ENCODE results near the gene RASEF. TPM values are rescaled to one million over a fixed set of nuclear protein-coding genes. Genes with fewer than 3 reads are reported as not detected.

RASEF gene
- total and polyA plus RNA-seq, 2 of the 4 experiments (the other 2 are of a cell fraction), result under 0.01 to 0.05 TPM

DNA sequence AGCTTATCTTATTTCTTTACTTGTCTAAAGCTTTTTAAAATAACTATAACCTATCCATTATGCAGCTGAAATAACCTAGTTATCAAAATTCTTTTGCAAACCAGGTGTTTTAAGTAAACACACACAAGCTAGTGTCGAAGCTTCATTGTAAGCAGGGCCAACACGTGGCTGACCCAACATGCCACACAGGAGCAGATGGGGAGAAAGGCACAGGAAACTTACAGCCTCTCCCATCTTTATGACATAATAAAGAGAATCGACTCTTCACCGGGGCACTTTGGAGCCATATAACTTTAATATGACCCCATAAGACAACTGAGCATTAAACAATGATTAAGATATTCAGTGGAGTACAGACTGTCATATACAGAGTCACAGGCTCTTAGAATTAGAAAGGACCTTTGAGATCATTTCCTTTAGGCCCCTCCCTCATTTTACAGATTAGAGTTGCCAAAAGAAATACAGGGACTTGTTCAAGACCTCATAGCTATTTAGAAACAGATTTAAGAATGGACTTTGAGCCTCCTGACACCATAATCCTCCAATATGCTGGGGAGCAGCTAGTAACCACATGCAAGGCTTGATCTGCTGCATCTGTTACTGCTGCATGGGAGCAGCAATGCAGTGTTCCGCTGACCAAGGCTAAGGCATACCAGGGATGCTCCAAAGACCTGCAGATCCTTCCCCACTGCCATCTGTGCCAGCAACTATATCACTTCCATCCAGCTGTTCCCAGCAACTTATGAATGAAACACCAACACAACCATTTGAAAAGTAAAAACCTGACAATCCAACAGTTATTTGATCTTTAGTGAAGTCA lies 75.4 kb downstream of the RASEF start:
- CTCF ChIA-PET, result no interaction called here
- H3K9me3 ChIP-seq (ENCODE audit: control insufficient read depth, insufficient read depth, low read length), result no peaks in the 10 kb centered on the region
- 80% methylated on average over 1 of the region's 5 CpGs; no CpG with 5 or more reads in 1 of the 2 experiments for WGBS, 2 experiments (ENCODE audit: extremely low coverage in 2 of 2, insufficient read length in 1 of 2)

More for the DNA sequence above, 75.4 kb downstream of the RASEF start:
- POLR2A ChIA-PET (ENCODE audit: unreplicated experiment), result no interaction called here
- Histone ChIP-seq H3K14ac (replicated peaks; ENCODE audit: low read depth, low read length) (no peak overlapping the region), H3K23ac (ENCODE audit: low read depth, low read length) (no peak overlapping the region), H2AK9ac (replicated peaks; ENCODE audit: low read depth, low read length, poor library complexity) (no peak overlapping the region), H3K4me1 (ENCODE audit: control insufficient read depth, insufficient read depth, low read length) (no peaks in the 10 kb centered on the region), H2BK15ac (ENCODE audit: low read depth, low read length) (no peak overlapping the region), H2BK20ac (ENCODE audit: low read depth, low read length) (no peak overlapping the region), H2BK5ac (ENCODE audit: low read depth, low read length, poor library complexity, severe bottlenecking) (no peak overlapping the region), H3K9ac (ENCODE audit: low read depth, low read length) (no peak overlapping the region), H2AK5ac (ENCODE audit: low read depth, low read length) (no peak overlapping the region), H2AFZ (replicated peaks; ENCODE audit: low read length, poor library complexity) (no peak overlapping the region), H3K18ac (ENCODE audit: low read depth, low read length) (no peak overlapping the region), H4K91ac (ENCODE audit: insufficient read depth, low read depth, low read length) (no peak overlapping the region), H3K27me3 (ENCODE audit: control insufficient read depth, insufficient read depth, low read length) (no peaks in the 10 kb centered on the region), H3K4ac (ENCODE audit: low read depth, low read length) (no peak overlapping the region), H4K8ac (ENCODE audit: low read depth in 2 of 2, low read length in 2 of 2) (no peak overlapping the region), H4K5ac (ENCODE audit: low read depth, low read length) (no peak overlapping the region), H3K79me1 (ENCODE audit: low read depth in 1 of 2, low read length in 2 of 2) (no peaks in the 10 kb centered on the region), H4K20me1 (ENCODE audit: insufficient read depth, low read length) (no peaks in the 10 kb centered on the region), H3K36me3 (ENCODE audit: control insufficient read depth, insufficient read depth, low read length) (no peaks in the 10 kb centered on the region), H3K27ac (ENCODE audit: insufficient read depth, low read length) (no peak overlapping the region), H3K56ac (ENCODE audit: extremely low read depth, insufficient read depth, low read length) (no peak overlapping the region), H2BK120ac (ENCODE audit: low read depth, low read length) (no peak overlapping the region), H3K4me2 (ENCODE audit: low read depth, low read length) (no peak overlapping the region), H3K9me1 (ENCODE audit: insufficient read depth, low read length) (no peaks in the 10 kb centered on the region), H3K4me3 (ENCODE audit: insufficient read depth, low read depth, low read length) (no peak overlapping the region)
- ATAC-seq (ENCODE audit: low read depth), result no peak
- no peak for DNase-seq
- BruUV-seq (replicated peaks), result no TSS peak
- intact Hi-C loops (cut with micrococcal nuclease) (no loop called here), in situ Hi-C loops (cut with MboI; ENCODE audit: low sequenced_read_pairs) (no loop called here), dilution Hi-C loops (cut with HindIII; ENCODE audit: low sequenced_read_pairs, unreplicated experiment) (no loop called here)
- TF ChIP-seq, protein P1, sequence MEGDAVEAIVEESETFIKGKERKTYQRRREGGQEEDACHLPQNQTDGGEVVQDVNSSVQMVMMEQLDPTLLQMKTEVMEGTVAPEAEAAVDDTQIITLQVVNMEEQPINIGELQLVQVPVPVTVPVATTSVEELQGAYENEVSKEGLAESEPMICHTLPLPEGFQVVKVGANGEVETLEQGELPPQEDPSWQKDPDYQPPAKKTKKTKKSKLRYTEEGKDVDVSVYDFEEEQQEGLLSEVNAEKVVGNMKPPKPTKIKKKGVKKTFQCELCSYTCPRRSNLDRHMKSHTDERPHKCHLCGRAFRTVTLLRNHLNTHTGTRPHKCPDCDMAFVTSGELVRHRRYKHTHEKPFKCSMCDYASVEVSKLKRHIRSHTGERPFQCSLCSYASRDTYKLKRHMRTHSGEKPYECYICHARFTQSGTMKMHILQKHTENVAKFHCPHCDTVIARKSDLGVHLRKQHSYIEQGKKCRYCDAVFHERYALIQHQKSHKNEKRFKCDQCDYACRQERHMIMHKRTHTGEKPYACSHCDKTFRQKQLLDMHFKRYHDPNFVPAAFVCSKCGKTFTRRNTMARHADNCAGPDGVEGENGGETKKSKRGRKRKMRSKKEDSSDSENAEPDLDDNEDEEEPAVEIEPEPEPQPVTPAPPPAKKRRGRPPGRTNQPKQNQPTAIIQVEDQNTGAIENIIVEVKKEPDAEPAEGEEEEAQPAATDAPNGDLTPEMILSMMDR (conservative IDR thresholded peaks at IDR 0.05; ENCODE audit: low read depth, low read length), result no peak
- TF ChIP-seq RAD21 (IDR thresholded peaks at IDR 0.05; ENCODE audit: low read length), result no peak
- TF ChIP-seq, protein P2, sequence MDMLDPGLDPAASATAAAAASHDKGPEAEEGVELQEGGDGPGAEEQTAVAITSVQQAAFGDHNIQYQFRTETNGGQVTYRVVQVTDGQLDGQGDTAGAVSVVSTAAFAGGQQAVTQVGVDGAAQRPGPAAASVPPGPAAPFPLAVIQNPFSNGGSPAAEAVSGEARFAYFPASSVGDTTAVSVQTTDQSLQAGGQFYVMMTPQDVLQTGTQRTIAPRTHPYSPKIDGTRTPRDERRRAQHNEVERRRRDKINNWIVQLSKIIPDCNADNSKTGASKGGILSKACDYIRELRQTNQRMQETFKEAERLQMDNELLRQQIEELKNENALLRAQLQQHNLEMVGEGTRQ (IDR thresholded peaks at IDR 0.05; ENCODE audit: low read depth, low read length), result no peak
- no peak for TF ChIP-seq RFX5 (IDR thresholded peaks at IDR 0.05; ENCODE audit: low read depth, low read length)
- no peak for TF ChIP-seq RCOR1 (IDR thresholded peaks at IDR 0.05; ENCODE audit: insufficient replicate concordance, low read length)
- TF ChIP-seq CEBPB (IDR thresholded peaks at IDR 0.05; ENCODE audit: low read depth, low read length), result no peak
- no peak for TF ChIP-seq POLR2A (IDR thresholded peaks at IDR 0.05; ENCODE audit: low read depth, low read length)
- TF ChIP-seq, protein P3, sequence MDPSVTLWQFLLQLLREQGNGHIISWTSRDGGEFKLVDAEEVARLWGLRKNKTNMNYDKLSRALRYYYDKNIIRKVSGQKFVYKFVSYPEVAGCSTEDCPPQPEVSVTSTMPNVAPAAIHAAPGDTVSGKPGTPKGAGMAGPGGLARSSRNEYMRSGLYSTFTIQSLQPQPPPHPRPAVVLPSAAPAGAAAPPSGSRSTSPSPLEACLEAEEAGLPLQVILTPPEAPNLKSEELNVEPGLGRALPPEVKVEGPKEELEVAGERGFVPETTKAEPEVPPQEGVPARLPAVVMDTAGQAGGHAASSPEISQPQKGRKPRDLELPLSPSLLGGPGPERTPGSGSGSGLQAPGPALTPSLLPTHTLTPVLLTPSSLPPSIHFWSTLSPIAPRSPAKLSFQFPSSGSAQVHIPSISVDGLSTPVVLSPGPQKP (IDR thresholded peaks at IDR 0.05; ENCODE audit: borderline replicate concordance, low read depth, low read length), result no peak
- no peak for TF ChIP-seq FOS (IDR thresholded peaks at IDR 0.05; ENCODE audit: low read depth, low read length)
- TF ChIP-seq MAFK (IDR thresholded peaks at IDR 0.05; ENCODE audit: low read depth, low read length), result no peak
- no peak for TF ChIP-seq SMC3 (IDR thresholded peaks at IDR 0.05; ENCODE audit: low read depth, low read length)
- no peak for TF ChIP-seq BHLHE40 (IDR thresholded peaks at IDR 0.05; ENCODE audit: low read depth, low read length)
- TF ChIP-seq MXI1 (IDR thresholded peaks at IDR 0.05; ENCODE audit: borderline replicate concordance, low read depth, low read length), result no peak
- no peak for TF ChIP-seq CHD1 (IDR thresholded peaks at IDR 0.05; ENCODE audit: low read depth, low read length)
- TF ChIP-seq MAZ (IDR thresholded peaks at IDR 0.05; ENCODE audit: borderline replicate concordance, low read depth, low read length), result no peak
- no peak for TF ChIP-seq NFE2L2 (IDR thresholded peaks at IDR 0.05; ENCODE audit: low read depth, low read length)
